K562 (cell line): ENCODE measurements around the gene ZNRF3. TPM values are rescaled to one million over a fixed set of nuclear protein-coding genes. Genes with fewer than 3 reads are reported as not detected.

Experiments used
- ATAC-seq: fragments of 200-7000 bp; cut with Tn5 transposase; 3 replicates; pipeline ENCODE4 v1.9.1; 2020; ENCODE audit warnings: moderate library complexity
- BruUV-seq: library from RNA; stranded (reverse); fragments of 400-500 nt; replicated peaks from 2 replicates; lab custom pipeline; 2021; lab: Mats Ljungman, UMichigan
- CTCF ChIA-PET: fragments of 300-600 bp; formaldehyde crosslinking; extraction: SDS; loops from one replicate; lab custom pipeline; 2021; ENCODE audit warnings: low intra/inter-chr PET ratio; lab: Yijun Ruan, JAX
- POLR2A ChIA-PET: fragments of 300-600, 350-650 bp; sonication (Branson Sonifier 250); formaldehyde crosslinking; extraction: SDS; loops from one replicate; lab custom pipeline; 2021; ENCODE audit warnings: antibody characterized with exemption, inconsistent platforms; lab: Yijun Ruan, JAX
- DNase-seq, 4 experiments: peaks; one replicate each; pipeline versions ENCODE4 v3.0.0 to v3.0.0-alpha.2; 2011 to 2018; ENCODE audit warnings: low spot score in 3 of 4, mixed read lengths in 3 of 4; ENCODE audit errors: extremely low read depth in 1 of 4
- FAIRE-seq: peaks from 2 replicates; lab custom pipeline; 2011; peaks lifted over from hg19 to GRCh38; lab: Jason Lieb, UNC
- H2AFZ ChIP-seq: 2 replicates; pipeline ENCODE4 v1.6.0; 2011; ENCODE audit warnings: low read depth, low read length, control low read depth, inconsistent platforms
- H3K27ac ChIP-seq: fragments of 200-600 bp; 3 replicates; pipeline ENCODE4 v1.8.0; 2011; ENCODE audit warnings: low read depth, mild to moderate bottlenecking, control low read depth, inconsistent platforms, low read length, moderate library complexity, mixed read lengths; ENCODE audit errors: extremely low read depth
- H3K27me3 ChIP-seq, 2 experiments: fragments of 300-600 bp in 1 of 2; 2 replicates in 1 of 2; 3 replicates in 1 of 2; pipeline versions ENCODE4 v1.6.0 to v1.8.0; 2011; ENCODE audit warnings: inconsistent platforms in 2 of 2, low read length in 2 of 2, mild to moderate bottlenecking in 1 of 2, mixed read lengths in 1 of 2, moderate library complexity in 1 of 2; ENCODE audit not compliant: control insufficient read depth in 2 of 2, insufficient read depth in 2 of 2
- H3K36me3 ChIP-seq: fragments of 300-600 bp; 3 replicates; pipeline ENCODE4 v1.8.0; 2011; ENCODE audit warnings: mild to moderate bottlenecking, low read length, inconsistent platforms; ENCODE audit not compliant: control insufficient read depth, insufficient read depth
- H3K4me1 ChIP-seq, 2 experiments: fragments of 200-600 bp in 1 of 2; replicated peaks in 1 of 2; 2 replicates in 1 of 2; 3 replicates in 1 of 2; pipeline versions ENCODE4 v1.5.1 to v1.8.0; 2011; ENCODE audit warnings: inconsistent platforms in 2 of 2, low read length in 2 of 2, mild to moderate bottlenecking in 1 of 2, mixed read lengths in 1 of 2, moderate library complexity in 1 of 2; ENCODE audit not compliant: control insufficient read depth in 2 of 2, insufficient read depth in 2 of 2
- H3K4me2 ChIP-seq: 2 replicates; pipeline ENCODE4 v1.6.1; 2011; ENCODE audit warnings: low read length, control low read depth, inconsistent platforms, mixed read lengths; ENCODE audit not compliant: insufficient read depth
- H3K4me3 ChIP-seq: fragments of 200-600 bp; sonication (generic), shearing (Covaris generic); 2 replicates; pipeline ENCODE4 v1.5.1; 2016; ENCODE audit warnings: control low read depth, inconsistent platforms
- H3K79me2 ChIP-seq: fragments of 200-600 bp; 3 replicates; pipeline ENCODE4 v1.8.0; 2011; ENCODE audit warnings: low read length, inconsistent platforms; ENCODE audit not compliant: control insufficient read depth, insufficient read depth
- H3K9ac ChIP-seq, 2 experiments: 2 replicates each; pipeline versions ENCODE4 v1.6.0 to v1.6.1; 2011; ENCODE audit warnings: low read depth in 2 of 2, low read length in 2 of 2, control low read depth in 1 of 2, inconsistent platforms in 1 of 2, mild to moderate bottlenecking in 1 of 2, mixed read lengths in 1 of 2; ENCODE audit not compliant: insufficient read depth in 1 of 2
- H3K9me1 ChIP-seq: one replicate; pipeline ENCODE4 v1.6.0; 2011; ENCODE audit warnings: inconsistent platforms, mild to moderate bottlenecking, low read length, moderate library complexity; ENCODE audit not compliant: control insufficient read depth, insufficient read depth
- H3K9me3 ChIP-seq: replicated peaks from 2 replicates; pipeline ENCODE4 v1.5.1; 2011; ENCODE audit warnings: low read depth, low read length, inconsistent platforms; ENCODE audit not compliant: control insufficient read depth, insufficient read depth
- H4K20me1 ChIP-seq: replicated peaks from 2 replicates; pipeline ENCODE4 v1.6.1; 2011; ENCODE audit warnings: low read length, inconsistent platforms, mixed read lengths; ENCODE audit not compliant: control insufficient read depth, insufficient read depth
- CEBPB ChIP-seq: fragments of 450-650 bp; IDR thresholded peaks from 2 replicates; pipeline ENCODE4 v1.6.1; 2016; ENCODE audit warnings: missing genetic modification characterization, missing compliant biosample characterization
- HMGXB4 ChIP-seq: sonication (generic); formaldehyde crosslinking; IDR thresholded peaks from 2 replicates; pipeline ENCODE4 v1.8.1; 2023; ENCODE audit warnings: mild to moderate bottlenecking, missing genetic modification reagents
- NCOA2 ChIP-seq, 2 experiments: fragments of 450-650 bp; IDR thresholded peaks; 2 replicates each; pipeline ENCODE4 v1.6.1; 2018; ENCODE audit warnings: mild to moderate bottlenecking in 2 of 2, moderate library complexity in 1 of 2; ENCODE audit not compliant: partially characterized antibody in 2 of 2
- ZBTB17 ChIP-seq: fragments of 450-650 bp; formaldehyde crosslinking; IDR thresholded peaks from 2 replicates; pipeline ENCODE4 v1.4.0; 2020; ENCODE audit warnings: mild to moderate bottlenecking
- ZNF699 ChIP-seq: fragments of 250-450 bp; sonication (Bioruptor Pico); IDR thresholded peaks from 2 replicates; pipeline ENCODE4 v1.8.0; 2021; ENCODE audit warnings: mild to moderate bottlenecking, moderate library complexity; ENCODE audit not compliant: insufficient replicate concordance
- WGBS: fragments of 100-300 bp; shearing (Covaris generic); methylation state at CpG from one replicate; pipeline ENCODE4 v1.1.6; 2016; ENCODE audit warnings: low coverage, mixed read lengths; ENCODE audit not compliant: insufficient coverage; ENCODE audit errors: missing lambda C conversion rate; 5-methylcytosine and 5-hydroxymethylcytosine counted together
- in situ Hi-C: fragments of 300-500 bp; cut with MboI; formaldehyde crosslinking; loops from 4 replicates; pipeline ENCODE4 v1.15.0; 2018; ENCODE audit warnings: inconsistent platforms, mixed read lengths
- intact Hi-C: fragments of 100-400 bp; cut with micrococcal nuclease; formaldehyde crosslinking; loops from 2 replicates; pipeline ENCODE4 v1.14.2; 2022
- polyA plus RNA-seq, 8 experiments: library from polyadenylated mRNA; depleted of rRNA in 4 of 8; stranded (reverse) in 5 of 8; unstranded in 3 of 8; fragments of >200 nt; fragmentation: Nextera tagmentation in 2 of 8; fragmentation: Illumina TruSeq in 1 of 8; extraction: Ambion mirVana in 2 of 8; extraction: Trizol in 1 of 8; gene quantifications; 2 replicates each; pipeline versions ENCODE4 v1.2.1 to v1.2.3, GENCODE V29; 2011 to 2014; ENCODE audit warnings: inconsistent platforms in 1 of 8, missing spikeins in 1 of 8
- total RNA-seq, 7 experiments: library from RNA; depleted of rRNA in 6 of 7; stranded (reverse); fragments of >200 nt in 6 of 7; fragmentation: Illumina TruSeq in 2 of 7; extraction: Trizol in 2 of 7; gene quantifications; 2 replicates each; pipeline versions ENCODE4 v1.2.1 to v1.2.3, GENCODE V29; 2011 to 2021; ENCODE audit warnings: low replicate concordance in 1 of 7

ZNRF3 gene
- total and polyA plus RNA-seq, 9 of the 15 experiments (the other 6 are each of a cell fraction or from before 2014, with no cell fraction given): 0.41 to 5.9 (median 1.7) TPM

GRCh38 chr22:29026579-29026978 is 143.2 kb downstream of the ZNRF3 start:
- H3K36me3 ChIP-seq: no peaks in the 10 kb centered on the region
- ATAC-seq (no peak), DNase-seq (no peak), FAIRE-seq (no peak)
- no peaks in the 10 kb centered on the region for H3K27me3 ChIP-seq
- no peak overlapping the region for H3K4me3 ChIP-seq
- H3K9me3 ChIP-seq: no peaks in the 10 kb centered on the region
- POLR2A ChIA-PET: interaction anchor here (0.6 to 1.3 kb wide), 2 partner anchors 10 to 23 kb away, joined by 3 read pairs; no protein-coding TSS in a partner anchor
- H4K20me1 ChIP-seq: no peaks in the 10 kb centered on the region
- H3K9me1 ChIP-seq: no peaks in the 10 kb centered on the region
- no TSS peak for BruUV-seq
- H3K4me2 ChIP-seq: no peak overlapping the region
- no peaks in the 10 kb centered on the region; the same call in 2 of the 3 replicates for H3K79me2 ChIP-seq
- in situ Hi-C loops: no loop called here
- no peak overlapping the region for H2AFZ ChIP-seq
- H3K9ac ChIP-seq: no peak overlapping the region
- CTCF ChIA-PET: no interaction called here
- 93% methylated on average over 3 of the region's 3 CpGs for WGBS
- no peak overlapping the region for H3K27ac ChIP-seq
- intact Hi-C loops: no loop called here
- TF ChIP-seq ZBTB17 (CRISPR knock-in tag) (no peak), HMGXB4 (CRISPR knock-in tag) (no peak), NCOA2 (IDR thresholded peaks at IDR 0.05; ENCODE audit: partially characterized antibody in 2 of 2) (no peak)
- H3K4me1 ChIP-seq: peaks cover 18 to 28% of the 10 kb centered on the region in 2 experiments

- FAIRE-seq: no peak
- CTCF ChIA-PET: no interaction called here
- no peaks in the 10 kb centered on the region for H3K9me1 ChIP-seq
- intact Hi-C loops (no loop called here), in situ Hi-C loops (no loop called here)
- H3K9ac ChIP-seq: no peak overlapping the region
- TF ChIP-seq CEBPB (tag): peak; percentile 33; the same call in 1 of the 2 replicates
- TF ChIP-seq ZNF699 (CRISPR knock-in tag): no peak
- no peaks in the 10 kb centered on the region for H3K27me3 ChIP-seq
- H3K27ac ChIP-seq: no peak overlapping the region
- no peak for DNase-seq
- H3K36me3 ChIP-seq: no peaks in the 10 kb centered on the region
- ATAC-seq: no peak
- H3K4me2 ChIP-seq: no peak overlapping the region
- no peaks in the 10 kb centered on the region for H4K20me1 ChIP-seq
- no peaks in the 10 kb centered on the region; the same call in 2 of the 3 replicates for H3K79me2 ChIP-seq
- H3K9me3 ChIP-seq: no peaks in the 10 kb centered on the region
- BruUV-seq: no TSS peak
- 77% methylated on average over 4 of the region's 4 CpGs for WGBS
- peaks cover 25 to 37% of the 10 kb centered on the region in 2 experiments for H3K4me1 ChIP-seq
- POLR2A ChIA-PET: interaction anchor here (0.5 kb wide), 1 partner anchor 132 kb away, joined by 3 read pairs; no protein-coding TSS in a partner anchor
- H3K4me3 ChIP-seq: no peak overlapping the region
- H2AFZ ChIP-seq: no peak overlapping the region
These were observed 145.1 kb downstream of the ZNRF3 start for GRCh38 chr22:29028468-29028867.
